H54 (cell line): ENCODE measurements around the gene TMEM147.

ENCODE experiments used
- DNase-seq: peaks from one replicate; pipeline ENCODE4 v3.0.0; 2011; ENCODE audit warnings: low spot score, mixed read lengths; ENCODE audit not compliant: insufficient read length
- FAIRE-seq: peaks from 3 replicates; lab custom pipeline; 2011; peaks lifted over from hg19 to GRCh38; lab: Jason Lieb, UNC
- POLR2A ChIP-seq: IDR thresholded peaks from 2 replicates; pipeline ENCODE4 v1.6.1; 2011; ENCODE audit warnings: low read depth, mild to moderate bottlenecking, low read length

Gene TMEM147

GRCh38 chr19:35528218-35529038 lies 17.0 kb upstream of the TMEM147 start, which contains the start of gene SBSN:
SBSN (minus strand) TSS chr19:35528311; CDS start chr19:35528281, 30 bp downstream.
- no peak for TF ChIP-seq POLR2A
- peak; percentile 6 for FAIRE-seq
- DNase-seq = peak; percentile 76

- FAIRE-seq = no peak
- DNase-seq = no peak
- TF ChIP-seq POLR2A = no peak
These were observed 15.9 kb upstream of the TMEM147 start for GRCh38 chr19:35529241-35530218.

- no peak for DNase-seq
- no peak for TF ChIP-seq POLR2A
- FAIRE-seq = no peak
These were observed 14.1 kb upstream of the TMEM147 start for GRCh38 chr19:35531291-35531690.

- FAIRE-seq (no peak), DNase-seq (no peak)
- TF ChIP-seq POLR2A = no peak
These were observed 12.1 kb upstream of the TMEM147 start, which contains the start of gene GAPDHS for GRCh38 chr19:35533201-35533821. GAPDHS (plus strand) TSS chr19:35533456; CDS start chr19:35533528, 72 bp downstream.

- DNase-seq (no peak), FAIRE-seq (no peak)
These were observed 11.5 kb upstream of the TMEM147 start for GRCh38 chr19:35533822-35534392.

GRCh38 chr19:35534803-35535480 lies 10.5 kb upstream of the TMEM147 start:
- DNase-seq = no peak
- no peak for FAIRE-seq

More at GRCh38 chr19:35533822-35534392, 11.5 kb upstream of the TMEM147 start:
- no peak for TF ChIP-seq POLR2A

GRCh38 chr19:35539314-35539713 lies 6.1 kb upstream of the TMEM147 start:
- FAIRE-seq (no peak), DNase-seq (no peak)
- TF ChIP-seq POLR2A = no peak

More at GRCh38 chr19:35534803-35535480, 10.5 kb upstream of the TMEM147 start:
- TF ChIP-seq POLR2A = no peak

- DNase-seq (no peak), FAIRE-seq (no peak)
- no peak for TF ChIP-seq POLR2A
These were observed 5.6 kb upstream of the TMEM147 start for GRCh38 chr19:35539850-35540249.

GRCh38 chr19:35540356-35540927 lies 5.0 kb upstream of the TMEM147 start:
- FAIRE-seq (no peak), DNase-seq (no peak)
- TF ChIP-seq POLR2A = no peak

GRCh38 chr19:35542209-35542608 lies 3.2 kb upstream of the TMEM147 start:
- DNase-seq (no peak), FAIRE-seq (no peak)
- TF ChIP-seq POLR2A = no peak

GRCh38 chr19:35543280-35544109 lies 1.9 kb upstream of the TMEM147 start:
- DNase-seq = no peak
- FAIRE-seq = no peak
- TF ChIP-seq POLR2A = no peak

- no peak for FAIRE-seq
- TF ChIP-seq POLR2A = no peak
- no peak for DNase-seq
These were observed 1.2 kb upstream of the TMEM147 start for GRCh38 chr19:35544110-35544802.
